NCI-H2081 (cell line): ENCODE results near the gene RNF40.
"Not testable (repeated sequence)": the region's sequence is repeated elsewhere in the genome, so short reads cannot be mapped to it uniquely, and the experiment has no call there.

Source experiments
- DNase-seq, 2 experiments: peaks; one replicate each; lab custom pipeline; 2025; lab: John Stamatoyannopoulos, UW

RNF40 gene

GRCh38 chr16:30782486-30783279 is 20.6 kb downstream of the RNF40 start:
- DNase-seq: no peak

- no peak for DNase-seq
These were observed 21.4 kb downstream of the RNF40 start for GRCh38 chr16:30783280-30784109.

- DNase-seq: no peak
These were observed 22.1 kb downstream of the RNF40 start for GRCh38 chr16:30784215-30784614.

GRCh38 chr16:30785126-30786106 is 23.3 kb downstream of the RNF40 start:
- no peak for DNase-seq

- no peak for DNase-seq
These were observed 24.2 kb downstream of the RNF40 start for GRCh38 chr16:30786115-30786935.

- DNase-seq: peak; percentile 25 to 32
These were observed 25.0 kb downstream of the RNF40 start, which contains the start of gene ZNF629 for GRCh38 chr16:30786936-30787612. ZNF629 (minus strand) TSS chr16:30787205; CDS start chr16:30784482, 2,723 bp downstream.

- DNase-seq: no peak
These were observed 25.7 kb downstream of the RNF40 start for GRCh38 chr16:30787613-30788378.

GRCh38 chr16:30793508-30794069 is 31.5 kb downstream of the RNF40 start:
- no peak for DNase-seq

GRCh38 chr16:30794634-30795033 is 32.5 kb downstream of the RNF40 start:
- no peak for DNase-seq

GRCh38 chr16:30797670-30798309 is 35.7 kb downstream of the RNF40 start:
- no peak for DNase-seq

GRCh38 chr16:30802936-30803335 is 40.8 kb downstream of the RNF40 start:
- DNase-seq: no peak

- no peak for DNase-seq
These were observed 42.9 kb downstream of the RNF40 start for GRCh38 chr16:30805056-30805369.

GRCh38 chr16:30805370-30806169 is 43.4 kb downstream of the RNF40 start:
- DNase-seq: peak; percentile 51 to 66

- no peak for DNase-seq
These were observed 46.0 kb downstream of the RNF40 start for GRCh38 chr16:30808146-30808545.

- DNase-seq: not testable (repeated sequence)
These were observed 46.8 kb downstream of the RNF40 start for GRCh38 chr16:30808890-30809426.

- DNase-seq: not testable (repeated sequence)
These were observed 47.6 kb downstream of the RNF40 start for GRCh38 chr16:30809675-30810074.

- no peak for DNase-seq
These were observed 51.7 kb downstream of the RNF40 start for GRCh38 chr16:30813821-30814189.

GRCh38 chr16:30816769-30817168 is 54.6 kb downstream of the RNF40 start:
- DNase-seq: no peak
